GM18951 (cell line): ENCODE results near the gene CNTFR.

ENCODE experiments used
- POLR2A ChIP-seq: IDR thresholded peaks from 4 replicates; pipeline ENCODE4 v1.6.1; 2011; ENCODE audit warnings: mild to moderate bottlenecking; ENCODE audit not compliant: insufficient read length, insufficient read depth; ENCODE audit errors: extremely low read depth
- in situ Hi-C: fragments of 300-500 bp; cut with MboI; formaldehyde crosslinking; loops from one replicate; pipeline ENCODE4 v1.12.0; 2022; ENCODE audit warnings: low sequenced_read_pairs, mixed read lengths, inconsistent platforms; ENCODE audit not compliant: unreplicated experiment

Gene CNTFR

DNA sequence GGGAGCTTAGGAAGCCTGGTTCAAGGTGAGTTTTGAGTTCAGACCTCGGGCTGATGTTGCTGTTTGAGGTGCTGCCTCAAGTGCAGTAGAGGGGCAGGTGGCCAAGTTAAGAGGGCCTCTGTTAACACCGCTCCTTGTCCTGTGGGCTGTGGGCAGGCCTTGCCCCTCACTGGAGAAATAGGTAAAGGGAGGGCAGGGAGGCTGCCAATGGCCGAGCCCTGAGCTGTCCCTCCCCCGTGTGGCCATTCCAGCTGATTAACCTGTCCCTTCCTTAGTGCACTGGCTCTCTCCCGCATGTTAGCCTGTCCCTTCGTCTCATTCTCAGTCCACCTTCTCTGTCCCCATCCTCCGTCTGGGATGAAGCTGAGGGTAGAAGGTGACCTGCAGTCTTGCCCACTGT lies 21.4 kb downstream of the CNTFR start:
- in situ Hi-C loops = no loop called here
- no peak for TF ChIP-seq POLR2A

DNA sequence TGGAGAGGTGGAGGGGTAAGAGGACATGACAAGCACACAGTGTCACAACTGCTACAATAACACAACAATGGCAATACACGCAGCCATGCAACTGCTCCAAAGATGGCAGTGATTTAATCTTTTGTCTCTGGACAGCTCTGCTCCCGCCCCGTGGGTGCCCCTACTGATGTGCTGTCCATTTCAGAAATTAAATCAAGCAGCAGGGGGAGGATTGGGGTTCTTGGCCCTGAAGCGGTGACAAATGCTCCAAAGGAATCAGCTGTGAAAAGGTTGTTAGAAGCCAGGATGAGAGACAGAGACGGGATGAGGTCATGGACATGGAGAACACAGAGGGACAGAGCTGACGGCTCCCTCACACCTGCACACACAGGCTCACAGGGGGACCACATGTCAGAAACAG lies 22.6 kb downstream of the CNTFR start:
- no peak for TF ChIP-seq POLR2A
- in situ Hi-C loops = no loop called here

- TF ChIP-seq POLR2A = no peak
- in situ Hi-C loops = no loop called here
Measured at GRCh38 chr9:34566322-34566721, 23.2 kb downstream of the CNTFR start.

DNA sequence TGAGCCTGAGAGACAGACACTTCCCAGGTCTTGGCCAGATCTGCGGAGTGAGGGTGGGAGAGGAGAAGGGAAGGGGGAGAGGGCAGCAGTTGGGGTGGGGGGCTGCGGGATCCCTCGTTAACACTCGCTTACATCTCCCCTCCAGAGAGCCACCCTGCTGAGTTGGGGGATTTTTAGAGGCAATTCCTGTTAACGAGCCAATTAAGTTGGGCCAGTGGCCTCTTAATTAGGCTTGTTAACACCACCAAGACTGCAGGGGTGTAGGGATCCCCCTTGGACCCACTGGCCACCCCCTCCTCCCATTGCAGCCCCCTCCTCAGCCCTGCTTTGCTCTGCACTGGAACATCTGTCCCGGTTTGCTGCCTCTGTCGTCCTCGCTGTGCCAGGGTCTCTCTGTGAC lies 23.7 kb downstream of the CNTFR start:
- in situ Hi-C loops = no loop called here
- TF ChIP-seq POLR2A = no peak

DNA sequence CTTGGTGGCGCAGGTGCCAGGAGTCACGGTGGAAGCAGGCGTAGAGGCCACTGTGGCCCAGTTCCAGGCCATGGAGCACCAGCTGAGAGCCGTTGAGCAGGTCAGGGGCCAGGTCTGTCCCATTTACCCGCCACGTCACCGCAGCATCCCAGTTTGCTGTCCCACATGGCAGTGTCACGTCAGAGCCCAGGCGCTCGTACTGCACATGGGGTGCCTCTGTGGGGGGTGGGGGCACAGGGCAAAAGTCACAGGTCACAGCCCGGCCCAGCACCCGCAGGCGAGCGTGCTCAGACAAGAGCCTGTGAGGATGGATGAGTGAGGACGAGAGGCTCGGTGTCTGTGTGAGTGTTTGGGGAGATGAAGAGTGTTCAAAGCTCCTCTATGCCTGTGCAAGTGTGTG lies 24.9 kb downstream of the CNTFR start:
- TF ChIP-seq POLR2A = no peak
- in situ Hi-C loops = no loop called here

GRCh38 chr9:34563262-34563661 lies 26.3 kb downstream of the CNTFR start:
- in situ Hi-C loops = no loop called here
- TF ChIP-seq POLR2A = no peak

- TF ChIP-seq POLR2A = no peak
- in situ Hi-C loops = no loop called here
Measured at GRCh38 chr9:34562135-34562745, 27.3 kb downstream of the CNTFR start.

DNA sequence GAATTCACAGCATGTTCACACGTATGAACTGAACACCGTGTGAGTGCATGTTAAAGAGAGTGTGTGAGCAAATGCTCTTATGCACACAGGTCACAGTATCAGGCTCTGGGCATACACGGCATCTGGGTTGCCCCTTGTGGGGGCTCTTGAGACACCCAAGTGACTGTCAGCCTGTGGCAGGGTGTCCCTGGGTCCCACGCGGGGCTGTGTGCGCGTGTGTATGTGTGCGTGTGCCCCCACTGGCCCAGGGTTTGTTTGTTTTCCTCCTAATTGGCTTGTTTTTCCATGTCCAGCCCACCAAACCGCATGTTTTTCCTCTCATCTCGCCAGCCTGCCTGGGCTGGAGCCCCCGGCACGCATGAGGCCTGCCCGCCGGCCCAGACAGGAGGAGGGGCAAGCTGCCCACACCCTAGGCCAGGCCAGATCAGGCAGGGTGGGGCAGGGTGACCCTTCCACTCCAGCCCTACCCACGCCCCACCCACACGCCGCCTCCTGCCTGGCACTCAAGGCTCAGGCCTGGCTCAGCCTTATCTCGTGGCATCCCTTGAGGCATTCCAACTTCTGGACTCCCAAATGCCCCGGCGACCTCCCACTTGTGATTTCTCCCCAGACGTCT lies 28.8 kb downstream of the CNTFR start:
- TF ChIP-seq POLR2A = no peak
- in situ Hi-C loops = no loop called here

DNA sequence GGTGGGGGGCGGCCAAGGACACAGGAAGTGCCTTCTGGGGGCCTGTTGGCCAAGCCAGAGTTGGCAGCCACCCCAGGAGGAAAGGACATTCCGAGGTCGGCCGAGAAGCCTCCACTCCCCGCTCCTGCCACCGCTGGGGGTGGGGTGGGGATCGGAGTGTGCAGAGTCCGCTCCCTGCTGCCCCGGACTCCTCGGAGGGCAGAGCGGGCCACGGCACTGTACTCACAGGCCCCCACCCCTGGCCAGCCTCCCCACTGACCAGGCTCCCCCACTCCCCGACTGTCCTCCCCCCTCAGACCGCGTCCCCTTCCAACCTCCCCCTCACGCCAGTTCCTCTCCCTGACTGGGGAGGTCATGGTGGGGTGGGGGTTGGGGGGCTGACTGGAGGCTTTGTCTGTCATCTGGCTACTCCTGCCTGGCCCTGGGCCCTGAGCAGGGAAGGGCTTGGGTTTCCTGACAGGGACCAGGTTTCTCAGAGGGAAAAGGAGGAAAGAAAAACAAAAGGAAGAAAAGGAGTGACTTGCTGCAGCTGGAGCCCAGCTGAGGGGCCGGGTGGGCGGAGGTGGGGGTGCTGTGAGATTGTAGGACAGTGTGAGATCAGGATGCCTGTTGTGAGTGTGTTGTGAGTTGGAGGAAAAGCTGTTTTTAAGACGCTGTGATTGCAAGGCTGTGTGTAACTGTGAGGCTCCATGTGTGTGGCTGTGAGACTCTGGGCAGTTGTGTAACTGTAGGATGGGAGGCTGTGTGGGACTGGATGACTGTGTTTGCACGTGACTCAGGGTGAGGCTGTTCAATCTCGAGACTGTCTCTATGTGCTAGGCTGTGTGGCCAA lies 29.7 kb downstream of the CNTFR start:
- no peak for TF ChIP-seq POLR2A
- in situ Hi-C loops = no loop called here

DNA sequence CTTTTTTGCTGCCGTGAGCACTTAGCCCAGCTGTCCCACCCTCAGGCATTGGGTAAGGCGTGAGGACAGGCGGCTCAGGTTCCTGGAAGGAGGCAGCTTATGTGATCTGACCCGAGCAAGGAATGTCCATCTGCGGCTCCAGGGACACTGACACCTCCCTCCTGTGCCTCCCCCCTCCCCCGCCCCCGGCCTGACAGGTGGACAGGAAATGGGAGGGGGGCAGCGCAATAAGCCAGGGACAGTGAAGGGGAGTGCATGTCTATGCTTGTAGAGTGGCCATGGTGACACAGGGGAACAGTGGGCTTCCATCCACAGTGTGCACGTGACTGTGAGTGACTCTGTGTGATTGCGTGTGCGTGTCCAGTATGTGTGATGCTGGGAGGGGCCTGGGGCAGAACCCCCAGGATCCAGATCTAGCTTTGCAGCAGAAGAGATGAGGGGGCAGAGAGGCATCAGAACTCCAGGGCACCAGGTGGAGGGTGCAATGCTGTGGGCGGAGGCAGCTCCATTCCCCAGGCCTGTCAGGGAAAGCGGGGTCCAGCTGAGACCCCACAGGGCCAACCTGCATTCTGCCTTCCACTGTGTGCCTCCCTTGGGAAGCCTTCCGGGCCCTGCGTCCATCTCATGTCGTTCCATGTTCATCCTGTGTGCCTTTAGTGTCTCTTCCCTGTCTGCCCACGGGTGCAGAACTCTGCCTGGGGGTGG lies 30.5 kb downstream of the CNTFR start:
- no peak for TF ChIP-seq POLR2A
- in situ Hi-C loops = no loop called here

- TF ChIP-seq POLR2A = no peak
- in situ Hi-C loops = no loop called here
Measured at GRCh38 chr9:34558364-34558763, 31.2 kb downstream of the CNTFR start.

GRCh38 chr9:34557426-34558321 lies 31.9 kb downstream of the CNTFR start:
- in situ Hi-C loops = no loop called here
- TF ChIP-seq POLR2A = no peak
